Stimulated activated CD4-positive, alpha-beta T cell treated with anti-CD3 and anti-CD28 coated beads, Interleukin-15, amount 100 ng/mL, for 1 hour (primary cell): ENCODE results near the gene ERCC5.

Experiments used
- DNase-seq, 2 donors: peaks; one replicate each; pipeline ENCODE4 v3.0.0-alpha.2; 2020; ENCODE audit warnings: low read depth in 1 of 2, low spot score in 1 of 2

ERCC5 gene

DNA sequence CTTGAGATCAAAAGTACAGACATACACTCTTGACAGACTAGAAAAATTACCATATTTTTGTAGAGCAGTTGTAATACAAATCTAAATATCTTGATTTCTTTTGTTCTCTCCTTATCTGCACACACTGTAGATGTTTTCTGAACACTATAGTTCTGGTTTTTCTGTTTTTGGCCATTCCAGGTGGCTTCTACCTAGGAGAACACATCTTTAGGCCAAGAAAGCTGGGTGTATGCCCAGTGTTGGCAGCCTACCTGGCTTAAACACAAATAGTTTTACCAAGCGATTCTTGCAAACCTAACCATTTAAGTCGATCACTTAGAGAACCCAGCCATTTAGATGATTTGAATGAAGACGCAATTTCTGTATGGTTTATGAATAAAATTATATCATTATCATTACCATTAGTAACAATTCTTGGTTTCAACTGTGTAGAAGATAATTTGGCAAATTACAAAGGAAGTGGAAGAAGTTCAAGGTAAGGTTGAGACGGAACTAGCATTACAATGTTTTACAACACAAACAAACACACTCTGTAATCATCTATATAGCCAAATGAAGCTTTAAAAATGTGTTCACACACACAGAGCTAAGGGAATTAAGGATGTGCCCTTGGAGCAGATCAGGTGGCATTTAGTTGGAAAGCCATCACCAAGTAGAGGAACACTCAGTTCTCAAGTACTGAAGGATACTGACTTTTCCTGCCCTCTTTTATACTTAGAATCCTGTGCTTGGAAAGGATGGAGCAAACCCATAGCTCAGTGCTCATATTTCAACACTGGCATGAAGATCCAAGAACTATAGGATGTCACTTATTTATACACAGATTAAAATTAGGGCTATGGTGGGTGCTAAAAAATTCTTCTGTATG, 36.2 kb downstream of the ERCC5 start:
- DNase-seq: no peak

GRCh38 chr13:102892503-102892902, 46.7 kb downstream of the ERCC5 start:
- no peak for DNase-seq

DNA sequence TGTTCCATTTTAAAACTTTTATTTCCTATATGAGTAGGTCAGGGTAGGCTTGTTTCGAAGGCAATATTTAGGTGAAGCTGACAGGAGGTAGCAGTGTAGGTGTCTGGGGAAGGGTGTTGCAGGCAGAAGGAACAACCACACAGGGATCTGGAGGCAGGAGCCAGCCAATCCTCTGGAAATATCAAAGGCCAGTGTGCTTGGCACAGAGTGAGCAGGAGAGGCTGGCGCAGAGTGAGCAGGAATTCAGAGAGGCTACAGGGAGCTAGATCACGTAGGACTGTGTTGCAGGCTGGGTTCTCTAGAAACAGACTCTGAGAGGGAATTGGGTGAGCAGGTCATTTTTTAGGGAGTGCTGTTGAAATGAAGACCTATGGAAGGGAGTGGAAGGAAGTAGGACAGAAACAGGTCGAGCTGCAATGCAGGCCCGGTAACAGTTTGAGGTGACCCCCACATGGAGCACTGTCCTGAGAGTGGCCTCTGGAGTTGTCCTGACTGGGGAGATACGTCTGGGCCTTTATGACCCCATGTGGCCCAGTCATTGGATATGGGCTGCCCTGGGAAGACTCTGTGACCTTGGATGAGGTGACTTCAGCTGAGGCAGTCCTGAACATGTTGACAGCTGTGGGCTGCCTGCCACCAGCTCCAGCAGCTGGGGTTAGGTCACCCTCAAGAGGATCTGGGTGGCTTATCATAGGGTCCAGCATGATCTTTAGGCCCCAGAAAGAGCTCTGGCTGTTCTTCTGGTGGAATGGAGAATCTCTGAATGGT, 51.7 kb downstream of the ERCC5 start:
- no peak for DNase-seq

- DNase-seq: no peak
Observed at GRCh38 chr13:102900193-102900608, 54.4 kb downstream of the ERCC5 start.

DNA sequence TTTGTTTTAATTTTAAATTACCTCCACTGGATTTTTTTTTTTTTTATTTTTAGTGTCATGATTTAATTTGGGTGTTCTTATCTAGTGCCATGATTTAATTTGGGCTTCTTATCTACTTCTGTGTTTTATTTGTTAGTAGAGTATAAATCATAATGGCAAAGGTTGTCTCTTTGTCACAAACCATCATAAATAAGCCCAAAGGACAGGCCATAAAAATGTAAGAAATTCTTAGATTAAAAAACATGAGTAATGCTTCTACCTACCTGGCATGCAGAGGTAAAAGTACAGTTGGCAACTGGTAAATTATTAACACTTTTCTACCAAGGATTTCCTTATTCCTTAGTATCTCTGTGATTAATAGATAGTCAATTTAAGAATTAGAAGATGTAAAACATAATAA, 55.2 kb downstream of the ERCC5 start:
- DNase-seq: no peak

DNA sequence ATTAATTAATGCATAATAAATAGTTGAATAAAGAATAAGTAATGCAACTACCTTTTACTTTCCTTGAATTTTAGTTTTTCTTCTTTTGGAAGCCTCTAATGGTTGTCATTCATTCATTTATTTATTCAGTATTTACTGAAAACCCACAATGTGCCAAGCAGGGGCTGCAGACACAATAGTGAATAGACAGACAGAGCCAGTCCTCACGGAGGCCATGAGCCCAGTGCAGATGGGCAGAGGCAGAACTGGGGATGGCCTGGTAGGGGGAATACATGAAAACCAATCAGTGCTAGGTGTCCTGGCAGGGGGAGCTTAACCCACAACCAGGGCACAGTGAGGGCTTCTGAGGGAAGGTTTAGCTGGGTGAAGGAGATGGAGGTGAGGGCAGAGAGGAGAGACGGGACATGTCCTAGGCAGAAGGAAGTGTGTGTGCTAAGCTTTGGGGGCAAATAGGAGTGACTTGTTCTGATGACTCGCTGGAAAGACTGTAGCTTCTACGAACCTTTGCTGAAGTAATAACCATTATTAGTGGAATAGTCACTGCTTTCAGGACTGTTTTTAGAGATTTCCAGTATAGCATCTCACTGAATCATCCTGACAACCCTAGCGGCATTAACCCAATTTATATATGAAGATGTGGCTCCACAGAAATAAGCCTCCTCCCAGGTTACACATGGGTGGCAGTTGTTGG, 55.9 kb downstream of the ERCC5 start:
- no peak for DNase-seq

DNA sequence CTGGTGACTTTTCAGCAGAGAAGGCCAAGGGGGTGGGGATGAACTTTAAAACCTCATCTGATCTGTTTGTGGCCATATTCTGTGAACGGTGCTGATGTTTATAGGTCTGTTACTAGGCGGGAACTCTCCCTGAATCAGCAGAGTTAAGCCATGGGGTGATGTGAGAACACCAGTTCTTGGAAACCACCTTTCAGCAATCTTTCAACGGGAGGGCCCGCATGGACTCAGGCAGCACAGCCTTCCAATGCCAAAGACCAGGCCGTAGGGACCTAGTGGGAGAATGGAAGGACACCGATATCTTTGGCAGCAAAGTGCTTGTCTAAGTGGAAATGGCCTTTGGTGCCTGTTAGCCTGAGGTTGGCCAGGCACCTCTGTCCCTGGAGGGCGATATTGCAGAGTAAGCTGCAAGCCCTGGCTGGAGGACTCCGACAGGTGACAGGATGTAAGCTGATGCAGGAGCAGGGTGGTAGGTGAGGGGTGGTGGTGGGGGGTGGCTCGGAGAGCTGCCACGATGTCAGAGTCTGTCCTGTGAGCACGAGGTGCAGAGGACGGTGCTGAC, 57.0 kb downstream of the ERCC5 start:
- no peak for DNase-seq

DNA sequence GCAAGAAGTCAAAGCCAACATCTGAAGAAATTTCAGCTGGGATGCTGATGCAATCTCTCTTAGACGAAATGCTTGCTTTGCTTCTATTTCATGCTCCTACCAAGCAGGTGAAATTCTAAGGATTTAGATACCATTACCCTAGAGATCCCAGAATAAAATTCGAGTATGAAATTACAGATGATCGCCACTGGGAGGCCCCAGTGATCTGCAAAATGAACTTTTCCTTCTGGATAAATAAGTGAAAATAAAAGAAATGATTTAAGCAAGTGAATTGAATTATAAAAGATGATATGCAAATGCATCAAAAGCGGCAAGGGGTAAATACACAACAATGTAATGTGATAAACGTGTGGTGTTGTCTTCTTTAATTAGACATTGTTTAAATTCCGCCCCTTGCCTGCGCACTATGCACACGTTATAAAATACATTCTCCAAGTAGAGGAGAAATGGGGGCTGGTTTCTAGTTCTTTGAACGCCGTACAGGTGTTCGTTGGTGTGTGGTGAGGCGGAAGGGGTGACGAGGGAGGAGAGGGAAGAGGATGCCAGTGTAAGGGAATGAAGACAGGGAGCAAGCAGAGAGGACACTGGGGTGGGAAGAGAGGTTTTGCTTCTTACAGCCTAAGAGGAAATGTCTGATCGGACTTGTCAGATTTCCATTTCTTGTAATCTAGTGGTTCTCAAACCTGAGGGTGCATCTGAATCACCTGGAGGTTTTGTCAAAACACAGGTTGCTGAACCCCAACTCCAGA, 58.0 kb downstream of the ERCC5 start:
- no peak for DNase-seq

DNA sequence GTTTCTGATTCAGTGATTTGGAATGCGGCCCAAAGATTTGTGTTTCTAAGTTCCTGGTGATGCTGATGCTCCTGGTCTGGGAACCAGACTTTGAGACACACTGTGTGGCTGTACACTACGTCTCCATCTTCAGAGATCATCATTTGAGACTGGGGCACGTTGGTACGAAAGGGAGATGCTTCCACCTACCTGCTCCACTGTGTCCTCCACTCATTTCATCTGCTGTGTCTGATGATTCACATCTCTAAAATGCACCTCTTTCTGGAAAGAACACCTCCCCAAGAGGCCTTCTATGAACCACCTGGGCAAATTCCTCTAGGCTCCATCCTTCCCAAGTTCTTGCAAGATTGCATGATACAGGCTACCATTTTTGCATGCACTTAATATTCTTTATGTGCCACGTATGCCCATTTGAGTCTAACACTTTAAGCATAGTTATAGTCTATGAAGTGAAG, 58.6 kb downstream of the ERCC5 start:
- DNase-seq: no peak

- no peak for DNase-seq
Observed at GRCh38 chr13:102905905-102906771, 60.3 kb downstream of the ERCC5 start.

- no peak for DNase-seq
Observed at GRCh38 chr13:102907016-102907756, 61.4 kb downstream of the ERCC5 start.

GRCh38 chr13:102907886-102908515, 62.2 kb downstream of the ERCC5 start:
- DNase-seq: no peak

GRCh38 chr13:102909971-102910370, 64.1 kb downstream of the ERCC5 start:
- DNase-seq: no peak

GRCh38 chr13:102911336-102911735, 65.5 kb downstream of the ERCC5 start:
- DNase-seq: no peak

GRCh38 chr13:102912599-102912998, 66.8 kb downstream of the ERCC5 start:
- DNase-seq: no peak

- no peak for DNase-seq
Observed at GRCh38 chr13:102913914-102914313, 68.1 kb downstream of the ERCC5 start.

DNA sequence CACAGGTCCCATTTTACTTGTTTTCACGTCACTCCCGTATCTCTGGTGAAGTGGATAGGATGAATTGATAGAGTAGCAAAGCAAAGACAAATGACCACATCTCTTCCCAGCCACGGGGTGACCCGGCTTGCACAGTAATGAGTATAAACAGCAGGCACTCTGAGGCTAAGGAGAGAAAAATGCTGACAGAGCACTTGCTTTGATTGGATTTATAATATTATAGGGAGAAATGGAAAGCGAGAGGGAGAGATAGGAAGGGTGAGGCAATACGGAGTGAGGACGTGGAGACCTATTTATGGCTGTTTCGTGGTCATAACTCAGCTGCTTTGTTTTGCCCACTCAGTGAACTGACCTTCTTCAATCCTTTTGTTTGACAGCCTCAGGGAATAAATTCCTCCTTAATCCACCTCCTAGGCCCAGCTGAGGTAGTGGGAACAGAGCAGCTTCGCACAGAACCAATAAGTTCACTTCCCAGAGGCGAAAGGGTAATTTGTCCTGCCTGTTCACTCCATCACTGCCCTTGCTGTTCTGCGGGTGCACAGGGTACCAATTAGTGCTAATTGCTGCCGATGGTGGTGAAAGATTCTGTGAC, 68.6 kb downstream of the ERCC5 start:
- DNase-seq: no peak

DNA sequence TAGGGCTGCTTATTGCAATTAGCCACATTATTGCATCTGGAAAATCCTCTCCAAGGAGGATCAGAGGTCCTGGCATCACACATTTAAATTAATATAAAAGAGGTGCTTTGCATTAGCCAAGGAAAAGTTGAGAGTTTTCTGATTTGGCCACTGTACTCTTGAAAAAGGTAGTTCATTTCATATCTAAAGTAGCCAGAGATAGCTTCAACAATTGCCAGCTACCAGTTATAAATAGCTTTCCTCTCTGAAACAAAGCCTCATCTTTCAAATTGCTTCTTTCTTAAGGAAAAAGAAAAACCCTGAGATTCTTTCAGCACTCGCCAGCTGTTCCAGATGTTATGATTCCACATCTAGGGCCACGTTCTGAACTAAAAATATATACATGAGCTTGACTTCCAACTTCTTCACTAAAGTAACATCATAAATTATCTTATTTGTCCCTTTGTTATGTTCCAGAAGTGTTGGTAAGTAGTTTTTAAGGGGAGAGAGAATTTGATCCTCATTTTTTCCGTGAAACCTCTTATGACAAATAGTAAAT, 69.6 kb downstream of the ERCC5 start:
- DNase-seq: no peak
